AG20443 (cell line): ENCODE results near the gene ACTL6A.
A peak's percentile ranks its signal among the peaks of the same experiment; 100 is the strongest.

Experiments
- DNase-seq: peaks from one replicate; pipeline ENCODE4 v3.0.0; 2012; ENCODE audit warnings: low spot score, mixed read lengths

ACTL6A gene

DNA sequence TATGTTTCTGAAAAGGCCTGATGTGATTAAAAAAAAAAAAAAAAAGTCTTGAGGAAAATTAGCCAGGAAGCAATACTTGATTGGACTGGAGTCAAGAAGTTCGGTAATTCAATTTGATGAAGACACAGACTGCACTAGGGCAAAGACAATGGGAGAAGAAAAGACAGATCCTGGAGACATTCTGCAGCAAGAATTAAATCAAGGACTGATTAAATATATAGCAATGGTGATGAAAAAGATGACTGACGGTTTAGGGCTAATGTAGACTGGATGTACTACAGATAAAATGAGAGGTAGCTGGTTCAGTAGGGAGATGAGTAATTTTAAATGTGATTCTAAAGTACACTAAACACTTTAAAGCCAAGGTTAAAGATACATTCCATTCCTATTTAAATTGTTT is 27.9 kb downstream of the ACTL6A start:
- no peak for DNase-seq

GRCh38 chr3:179591313-179591712 is 28.6 kb downstream of the ACTL6A start:
- DNase-seq: no peak

- no peak for DNase-seq
Observed at GRCh38 chr3:179599531-179599930, 36.8 kb downstream of the ACTL6A start.

GRCh38 chr3:179603321-179603720 is 40.6 kb downstream of the ACTL6A start:
- no peak for DNase-seq

DNA sequence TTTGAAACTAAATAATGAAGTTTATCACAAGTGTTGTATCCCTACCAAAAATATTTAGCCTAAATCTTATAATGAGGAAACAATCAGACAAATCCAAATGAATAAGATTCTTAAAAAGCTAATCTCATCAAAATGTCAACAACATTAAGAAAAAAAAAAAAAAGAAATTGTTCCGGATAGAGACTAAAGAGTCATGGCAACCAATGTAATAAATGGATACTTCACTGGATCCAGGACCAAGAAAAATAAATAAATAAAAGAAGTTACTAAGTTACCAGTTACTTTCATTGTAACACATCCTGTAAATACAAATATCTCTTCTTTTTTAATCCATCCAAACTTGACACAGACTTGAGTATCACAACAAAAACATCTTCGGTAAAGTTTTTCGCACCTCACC is 41.1 kb downstream of the ACTL6A start:
- no peak for DNase-seq

DNA sequence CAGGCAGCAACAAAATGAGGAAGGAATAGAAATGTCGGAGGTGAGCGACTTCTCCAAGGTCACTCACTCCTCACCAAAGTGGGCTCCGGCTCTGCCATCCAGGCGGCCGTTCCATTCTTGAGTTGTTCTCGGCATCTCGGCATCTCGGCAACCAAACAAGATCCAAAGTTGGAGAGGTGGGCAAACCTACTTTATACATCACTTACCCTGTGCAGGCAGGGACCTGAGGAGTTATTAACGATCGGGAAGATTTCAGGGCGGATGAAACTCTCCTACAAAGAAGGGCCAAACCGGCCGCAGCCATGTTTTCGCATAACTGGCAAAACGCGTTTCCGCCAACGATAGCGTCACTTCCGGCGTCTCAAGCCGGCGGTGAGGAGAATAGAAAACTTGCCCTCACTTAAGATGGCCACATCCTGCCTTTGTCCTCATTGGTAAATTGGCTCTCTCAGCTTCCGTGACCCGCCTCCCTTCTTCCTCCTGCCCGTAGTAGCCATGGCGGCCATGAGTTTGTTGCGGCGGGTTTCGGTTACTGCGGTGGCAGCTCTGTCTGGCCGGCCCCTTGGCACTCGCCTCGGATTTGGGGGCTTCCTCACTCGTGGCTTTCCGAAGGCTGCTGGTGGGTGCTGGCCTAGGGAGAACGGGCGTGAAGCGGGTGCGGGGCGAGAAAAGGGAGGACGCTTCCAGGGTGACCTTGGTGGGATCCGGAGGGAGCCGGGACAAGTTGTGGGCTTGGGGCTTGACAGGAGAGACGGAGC is 41.8 kb downstream of the ACTL6A start, which contains the start of the genes MRPL47 and NDUFB5:
MRPL47 (minus strand) TSS at position 318 of the 758 bp plus-strand sequence; CDS start at position 304, 14 bp downstream.
NDUFB5 (plus strand) TSS at position 474 of the 758 bp plus-strand sequence; CDS start at position 496, 22 bp downstream.
- peak; percentile 97 for DNase-seq

DNA sequence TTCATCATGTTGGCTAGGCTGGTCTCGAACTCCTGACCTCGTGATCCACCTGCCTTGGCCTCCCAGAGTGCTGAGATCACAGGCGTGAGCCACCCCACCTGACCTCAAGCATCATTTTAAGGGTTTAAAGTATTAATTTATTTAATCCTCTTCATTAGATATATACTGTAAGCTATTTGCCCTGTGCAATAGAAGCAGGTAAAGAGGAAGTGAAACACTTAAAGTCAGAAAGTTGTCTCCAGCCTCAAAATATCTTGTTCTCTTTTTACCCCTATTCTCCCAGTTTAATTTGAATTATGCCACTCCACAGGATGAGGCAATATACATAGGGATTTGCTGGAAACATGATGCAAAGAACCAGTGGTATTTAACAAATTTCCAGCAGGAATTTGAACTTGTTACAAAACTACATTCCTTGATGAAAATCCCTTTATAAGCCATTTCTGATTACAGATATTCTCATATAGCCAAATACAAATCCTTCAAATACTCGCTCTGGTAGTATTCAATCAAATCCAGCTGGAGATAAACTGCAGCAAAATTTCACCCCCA is 43.9 kb downstream of the ACTL6A start:
- no peak for DNase-seq

GRCh38 chr3:179608931-179609720 is 46.4 kb downstream of the ACTL6A start:
- no peak for DNase-seq

GRCh38 chr3:179610066-179610465 is 47.3 kb downstream of the ACTL6A start:
- no peak for DNase-seq

GRCh38 chr3:179613807-179614206 is 51.1 kb downstream of the ACTL6A start:
- DNase-seq: peak; percentile 37

DNA sequence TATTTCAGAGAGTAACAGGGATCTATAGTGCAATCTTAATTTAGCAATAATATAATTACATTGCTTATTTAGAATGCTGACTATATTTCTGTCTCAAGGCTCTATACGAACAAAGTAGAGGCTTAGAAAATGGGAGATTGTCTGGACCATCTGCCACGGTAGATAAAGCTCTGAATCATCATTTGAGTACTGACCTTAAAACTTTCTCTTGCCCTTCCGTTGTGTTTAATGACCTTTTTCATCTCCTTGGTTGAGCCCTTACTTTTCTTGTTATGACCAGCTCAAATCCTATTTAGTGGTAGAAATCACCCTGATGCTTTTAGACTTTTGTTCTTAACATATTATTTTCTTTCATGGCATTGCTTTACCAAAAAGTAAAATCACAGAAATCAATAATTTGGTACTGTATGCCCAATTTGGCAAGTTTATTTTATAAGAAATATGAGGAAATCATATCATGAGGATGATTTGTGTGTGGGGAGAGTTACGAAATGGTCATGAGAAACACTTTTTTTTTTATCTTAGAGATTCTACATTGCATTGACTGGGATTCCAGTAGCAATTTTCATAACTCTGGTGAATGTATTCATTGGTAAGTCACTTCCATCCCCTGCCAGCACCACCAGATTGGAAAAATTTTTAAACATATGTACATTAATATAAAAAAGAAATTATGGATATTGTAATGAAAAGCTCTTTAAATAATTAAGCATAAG is 52.9 kb downstream of the ACTL6A start:
- DNase-seq: no peak

DNA sequence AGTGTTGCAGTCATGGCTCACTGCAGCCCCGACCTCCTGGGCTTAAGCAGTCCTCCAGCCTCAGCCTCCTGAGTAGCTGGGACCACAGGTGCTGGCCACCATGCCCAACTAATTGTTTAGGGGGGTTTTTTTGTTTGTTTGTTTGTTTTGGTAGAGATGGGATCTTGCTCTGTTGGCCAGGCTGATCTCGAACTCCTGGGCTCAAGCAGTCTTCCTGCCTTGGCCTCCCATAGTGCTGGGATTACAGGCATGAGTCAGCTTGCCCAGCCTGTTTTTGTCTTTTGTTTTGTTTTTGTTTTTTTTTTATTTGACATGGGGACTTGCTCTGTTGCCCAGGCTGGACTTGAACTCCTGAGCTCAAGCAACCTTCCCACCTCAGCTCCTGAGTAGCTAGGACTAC is 59.3 kb downstream of the ACTL6A start:
- no peak for DNase-seq

DNA sequence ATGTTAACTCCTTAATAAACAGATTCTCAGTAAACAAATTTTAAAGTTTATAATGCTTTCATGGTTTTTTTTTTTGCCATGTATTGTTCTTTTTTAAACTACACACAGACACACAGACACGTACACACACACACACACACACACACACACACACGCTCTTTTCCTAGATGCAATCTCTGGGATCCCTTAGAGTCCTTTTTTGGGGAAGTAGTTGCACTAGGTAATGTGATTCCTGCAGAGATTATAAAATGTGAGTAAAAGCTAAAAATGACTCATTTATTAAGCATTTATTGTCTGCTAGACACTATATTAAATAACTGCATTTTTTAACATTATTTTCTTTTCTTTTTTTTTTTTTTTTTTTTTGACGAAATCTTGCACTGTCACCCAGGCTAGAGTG is 61.7 kb downstream of the ACTL6A start:
- DNase-seq: no peak

DNA sequence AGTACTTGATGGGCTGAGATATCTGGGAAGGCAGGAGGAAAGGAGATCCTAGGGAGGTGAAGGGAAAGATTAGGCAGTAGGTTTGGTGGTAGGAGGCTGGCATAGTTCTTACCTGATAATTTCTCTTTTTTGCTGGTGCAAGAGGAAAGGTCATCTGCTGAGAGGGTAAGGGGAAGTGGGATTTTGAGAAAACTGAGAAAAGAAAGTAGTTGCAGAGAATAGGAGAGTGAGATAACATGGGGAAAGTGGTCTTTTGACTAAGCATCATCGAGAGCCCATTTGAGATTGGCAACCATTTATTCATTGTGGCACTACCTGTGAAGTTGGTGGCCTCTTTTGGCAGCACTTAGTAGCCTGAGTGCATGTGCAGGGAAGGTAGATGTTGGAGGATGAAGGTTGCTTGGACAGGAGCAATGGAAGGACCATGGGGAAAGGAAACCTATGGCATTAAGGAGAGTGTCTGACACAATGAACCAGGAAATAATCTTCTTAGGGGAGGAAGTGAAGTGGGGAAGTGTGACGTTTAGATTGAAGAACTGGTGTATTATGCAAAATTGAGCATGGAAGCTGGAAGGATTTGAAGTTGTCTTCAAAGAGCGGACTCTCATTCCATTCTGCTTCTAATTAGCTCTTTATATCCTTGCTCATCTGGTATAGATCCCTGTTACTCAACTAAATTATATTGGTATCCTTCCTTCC is 68.2 kb downstream of the ACTL6A start:
- DNase-seq: no peak
